Stimulated activated CD8-positive, alpha-beta memory T cell treated with anti-CD3 and anti-CD28 coated beads, Interleukin-4, amount 100 ng/mL, for 1 hour (primary cell): ENCODE results near the gene WASF3.

Source experiments
- DNase-seq, 2 donors: peaks; one replicate each; pipeline ENCODE4 v3.0.0-alpha.2; 2020; ENCODE audit warnings: low read depth in 2 of 2, low spot score in 1 of 2

Gene WASF3, protein sequence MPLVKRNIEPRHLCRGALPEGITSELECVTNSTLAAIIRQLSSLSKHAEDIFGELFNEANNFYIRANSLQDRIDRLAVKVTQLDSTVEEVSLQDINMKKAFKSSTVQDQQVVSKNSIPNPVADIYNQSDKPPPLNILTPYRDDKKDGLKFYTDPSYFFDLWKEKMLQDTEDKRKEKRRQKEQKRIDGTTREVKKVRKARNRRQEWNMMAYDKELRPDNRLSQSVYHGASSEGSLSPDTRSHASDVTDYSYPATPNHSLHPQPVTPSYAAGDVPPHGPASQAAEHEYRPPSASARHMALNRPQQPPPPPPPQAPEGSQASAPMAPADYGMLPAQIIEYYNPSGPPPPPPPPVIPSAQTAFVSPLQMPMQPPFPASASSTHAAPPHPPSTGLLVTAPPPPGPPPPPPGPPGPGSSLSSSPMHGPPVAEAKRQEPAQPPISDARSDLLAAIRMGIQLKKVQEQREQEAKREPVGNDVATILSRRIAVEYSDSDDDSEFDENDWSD

DNA sequence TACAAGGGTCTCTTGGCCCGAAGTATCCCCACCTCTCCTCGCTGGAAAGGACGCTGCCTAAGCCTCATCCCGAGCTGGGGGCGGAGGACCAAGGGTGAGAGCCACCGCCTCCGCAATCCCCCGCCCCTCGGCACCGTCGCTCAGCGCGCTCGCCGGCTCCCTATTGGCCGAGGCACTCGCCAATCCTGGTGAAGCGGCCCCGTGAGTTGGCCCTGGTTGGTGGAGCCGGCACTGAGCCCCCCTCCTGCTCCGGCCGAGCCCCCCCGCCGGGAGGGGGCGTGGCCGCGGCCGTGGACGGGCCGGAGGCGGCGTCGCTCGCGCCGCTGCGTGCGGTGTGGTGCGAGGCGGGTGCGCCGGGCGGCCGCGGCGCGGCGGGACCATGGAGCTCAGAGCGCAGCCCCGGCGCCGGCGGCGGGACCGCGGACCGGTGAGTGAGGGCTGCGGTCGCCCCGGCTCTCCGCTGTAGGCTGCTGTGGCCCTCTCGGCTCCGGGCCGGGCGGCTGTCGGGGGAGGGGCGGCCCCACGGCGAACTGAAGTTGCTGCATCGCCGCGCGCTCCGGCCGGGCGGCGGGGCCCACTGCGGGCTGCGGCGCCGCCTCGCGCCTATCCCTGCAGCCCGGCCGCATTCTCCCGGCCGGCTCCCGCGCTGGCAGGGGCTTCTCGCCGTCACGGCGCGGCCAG is at the start of gene WASF3:
TSS of gene WASF3 (plus strand) at position 291 of the 681 bp plus-strand sequence. CDS start 84,588 bp downstream, outside the sequence.
- DNase-seq: no peak

DNA sequence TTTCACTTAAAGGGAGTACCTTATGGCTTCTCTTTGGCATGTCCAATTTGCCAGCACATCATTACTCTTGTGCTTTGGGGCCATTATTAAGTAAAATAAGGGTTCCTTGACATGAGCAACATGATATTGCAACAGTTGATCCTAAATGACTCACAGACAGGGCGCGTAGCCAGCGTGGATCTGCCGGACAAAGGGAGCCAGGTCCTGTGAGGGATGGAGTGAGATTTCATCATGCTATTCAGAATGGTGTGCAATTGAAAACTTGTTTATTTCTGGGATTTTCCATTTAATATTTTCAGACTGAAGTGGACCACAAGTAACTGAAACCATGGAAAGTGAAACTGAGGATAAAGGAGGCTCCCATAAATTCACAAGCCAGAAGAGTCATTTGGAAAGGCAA is 48.6 kb upstream of the WASF3 start:
- DNase-seq: no peak

DNA sequence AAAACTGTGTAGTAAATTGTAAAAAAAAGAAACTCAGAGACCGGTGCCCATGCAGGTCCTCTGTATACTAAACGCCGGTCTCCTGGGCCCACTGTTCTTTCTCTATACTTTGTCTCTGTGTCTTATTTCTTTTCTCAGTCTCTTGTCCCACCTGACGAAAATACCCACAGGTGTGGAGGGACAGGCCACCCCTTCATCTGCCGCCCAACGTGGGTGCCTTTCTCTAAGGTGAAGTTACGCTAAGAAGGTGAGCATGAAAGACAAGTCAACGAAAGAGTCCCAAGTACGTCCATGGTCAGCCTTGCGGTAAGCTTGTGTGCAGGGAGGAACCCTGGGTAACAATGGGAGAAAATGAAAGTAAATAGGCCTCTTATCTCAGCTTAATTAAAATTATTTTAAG is 48.0 kb upstream of the WASF3 start:
- DNase-seq: no peak

DNA sequence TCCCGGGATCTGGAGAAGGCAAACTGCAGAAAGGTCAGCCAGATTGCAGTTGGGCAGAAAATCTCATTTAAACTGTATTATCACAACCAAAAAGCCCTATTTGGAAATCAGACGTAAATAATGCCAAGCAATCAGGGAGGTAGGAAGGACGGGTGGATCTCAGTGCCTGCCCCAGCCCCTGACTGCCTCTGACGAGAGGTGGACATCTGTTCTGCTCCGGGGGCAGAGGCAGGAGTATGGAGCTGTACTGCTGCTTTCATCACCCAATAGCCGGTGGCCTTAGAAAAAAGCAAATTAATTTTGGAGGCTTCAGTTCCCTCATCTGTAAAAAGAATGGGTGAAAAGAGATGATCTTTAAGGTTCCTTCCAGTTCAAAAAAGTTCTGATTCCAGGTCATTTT is 43.6 kb upstream of the WASF3 start:
- no peak for DNase-seq

DNA sequence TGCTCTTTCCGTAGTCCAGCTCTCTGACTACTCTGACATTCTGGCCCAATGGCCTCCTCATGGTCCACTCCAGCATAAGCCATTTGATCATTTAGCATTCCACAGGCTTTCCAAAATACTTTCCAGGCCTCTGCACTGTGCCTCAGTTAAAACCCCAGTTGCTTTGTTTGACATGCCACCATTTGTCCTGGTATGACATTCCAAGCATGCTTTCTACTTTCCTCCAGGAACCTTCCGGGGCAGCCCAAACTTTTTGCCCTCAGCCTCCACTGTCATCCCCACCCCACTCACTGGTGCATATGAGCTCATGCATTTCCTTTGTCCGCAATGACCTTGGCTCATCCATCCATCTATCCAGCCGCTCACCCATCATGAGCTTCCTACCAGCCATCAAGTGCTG is 41.8 kb upstream of the WASF3 start:
- no peak for DNase-seq

DNA sequence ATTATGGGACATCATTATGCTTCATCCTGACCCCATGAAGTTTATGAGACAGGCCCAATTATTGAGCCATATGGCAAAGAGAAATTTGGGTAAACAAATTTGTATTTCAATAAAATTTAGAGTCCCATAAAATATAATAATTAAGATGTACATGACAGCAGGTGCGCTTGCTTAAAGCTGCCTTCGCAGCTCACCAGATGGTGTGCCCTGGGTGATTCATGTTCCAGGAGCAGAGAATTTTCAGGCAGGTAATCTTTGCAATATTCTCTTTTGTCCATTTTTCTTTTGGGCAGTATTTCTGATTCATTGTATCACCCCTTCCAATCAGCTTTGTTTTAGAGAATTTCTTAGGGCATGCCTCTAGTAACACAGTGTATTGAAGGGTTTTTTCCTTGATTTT is 39.5 kb upstream of the WASF3 start:
- DNase-seq: no peak

DNA sequence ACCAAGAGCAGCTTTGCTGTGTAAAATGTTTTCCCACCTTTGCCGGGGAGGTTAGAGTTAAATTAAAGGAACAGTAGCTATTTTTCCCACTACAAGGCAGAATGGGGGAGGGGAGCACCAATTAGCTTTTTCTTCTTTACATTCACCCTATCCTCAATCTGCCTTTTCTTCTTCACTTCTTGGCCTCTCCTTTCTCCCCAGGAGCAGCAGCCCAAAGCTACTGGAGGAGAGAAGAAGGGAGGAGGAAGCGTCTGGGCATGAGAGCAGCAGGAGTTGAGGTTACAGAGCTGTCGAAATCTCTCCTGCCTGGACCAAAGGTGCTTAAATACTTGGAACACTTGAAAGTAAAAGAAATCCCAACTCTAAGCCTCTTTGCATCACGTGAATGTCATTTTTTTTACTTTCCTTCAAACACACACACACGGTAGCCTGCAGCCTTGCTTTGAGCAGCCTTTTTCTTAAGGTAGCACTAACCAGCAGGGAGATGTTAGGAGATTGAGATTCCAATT is 39.0 kb upstream of the WASF3 start:
- no peak for DNase-seq

DNA sequence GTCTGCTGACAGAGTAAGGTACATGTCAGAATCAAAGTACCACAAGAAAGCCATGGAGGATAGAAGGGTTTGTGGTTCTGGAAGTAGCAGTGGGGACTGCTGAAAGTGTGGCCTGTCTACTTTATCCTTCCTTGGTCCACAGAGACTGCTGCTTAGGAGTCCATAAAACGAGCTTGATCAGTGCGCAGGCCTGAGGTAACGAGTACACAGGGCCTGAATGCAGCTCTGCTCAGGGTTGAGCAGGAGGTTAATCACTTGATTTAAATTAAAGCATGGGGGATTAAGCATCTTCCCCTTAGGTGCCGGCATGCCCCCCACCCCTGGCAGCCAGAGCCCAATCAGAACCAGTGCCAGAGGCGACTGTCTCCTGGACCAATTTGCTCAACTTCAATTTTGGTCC is 34.9 kb upstream of the WASF3 start:
- DNase-seq: no peak

DNA sequence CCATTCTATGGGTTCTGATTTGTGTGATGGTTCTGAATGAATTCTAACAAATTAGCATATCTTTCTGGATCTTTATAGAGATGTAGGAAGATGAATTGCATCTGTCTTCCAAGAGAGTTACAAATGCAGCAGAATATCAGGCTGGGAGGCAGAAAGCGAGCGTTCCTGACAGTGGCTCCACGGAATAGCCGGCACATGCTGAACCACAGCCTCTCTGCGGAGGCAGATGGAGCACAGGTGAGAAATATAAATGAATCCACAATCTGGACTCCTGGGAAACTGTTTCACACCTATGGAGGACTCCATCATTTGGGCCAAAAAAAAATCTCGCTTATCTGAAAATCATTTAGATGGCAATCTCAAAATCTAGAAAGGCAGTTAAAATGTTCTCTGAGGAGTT is 34.5 kb upstream of the WASF3 start:
- DNase-seq: no peak

DNA sequence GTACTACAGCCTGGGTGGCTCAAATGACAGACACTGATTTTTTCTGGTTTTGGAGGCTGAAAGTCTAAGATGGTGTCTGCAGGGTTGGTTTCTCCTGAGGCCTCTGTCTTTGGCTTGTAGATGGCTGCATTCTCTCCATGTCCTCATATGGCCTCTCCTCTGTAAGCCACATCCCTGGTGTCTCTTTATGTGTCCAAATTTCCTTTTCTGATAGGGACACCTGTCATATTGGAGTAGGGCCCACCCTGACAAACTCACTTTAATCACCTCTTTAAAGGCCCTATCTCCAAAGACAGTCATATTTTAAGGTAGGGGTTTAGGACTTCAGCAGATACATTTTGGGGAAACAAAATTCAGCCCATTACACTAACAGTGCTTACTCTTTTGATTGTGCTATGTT is 32.0 kb upstream of the WASF3 start:
- no peak for DNase-seq

DNA sequence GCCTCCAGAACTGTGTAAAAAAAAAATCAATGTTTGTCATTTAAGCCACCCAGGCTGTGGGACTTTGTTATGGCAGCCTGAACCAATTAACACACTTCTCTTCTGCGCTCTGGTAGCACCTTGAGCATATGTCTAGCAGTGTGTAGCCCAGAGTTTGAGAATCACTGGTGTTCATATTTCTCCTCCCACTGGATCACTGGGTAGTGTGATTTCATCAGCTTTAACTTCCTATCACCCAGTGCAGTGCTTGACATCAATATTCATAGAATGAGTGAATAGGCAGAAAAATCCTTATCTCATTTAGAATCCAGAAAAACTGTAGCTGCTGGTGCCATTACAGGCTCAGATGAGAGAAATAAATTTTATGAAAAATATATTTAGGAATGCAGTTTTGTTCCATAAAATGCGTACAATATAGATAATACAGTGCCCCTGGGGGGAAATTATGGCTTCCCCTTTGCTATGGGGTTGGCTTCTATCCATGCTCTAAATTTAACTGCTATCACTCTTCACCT is 30.7 kb upstream of the WASF3 start:
- no peak for DNase-seq

DNA sequence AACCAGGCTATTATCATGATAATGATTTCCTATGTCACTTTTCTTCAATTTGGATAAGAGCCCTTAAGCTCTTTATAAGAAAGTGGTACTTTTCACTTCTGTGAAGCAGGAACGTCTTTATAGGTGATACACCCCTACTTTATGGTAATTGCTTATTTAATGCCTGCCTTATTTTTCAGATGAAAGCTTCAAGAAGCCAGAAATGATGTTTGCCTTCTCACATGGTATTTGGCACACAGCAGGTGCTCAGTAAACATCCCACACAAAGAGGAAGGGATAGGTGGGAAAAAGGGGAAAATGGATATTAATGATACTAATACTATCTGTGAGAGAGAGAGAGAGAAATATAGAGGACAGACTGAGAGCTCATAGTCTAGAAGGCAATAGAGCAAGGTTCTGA is 29.0 kb upstream of the WASF3 start:
- DNase-seq: no peak

DNA sequence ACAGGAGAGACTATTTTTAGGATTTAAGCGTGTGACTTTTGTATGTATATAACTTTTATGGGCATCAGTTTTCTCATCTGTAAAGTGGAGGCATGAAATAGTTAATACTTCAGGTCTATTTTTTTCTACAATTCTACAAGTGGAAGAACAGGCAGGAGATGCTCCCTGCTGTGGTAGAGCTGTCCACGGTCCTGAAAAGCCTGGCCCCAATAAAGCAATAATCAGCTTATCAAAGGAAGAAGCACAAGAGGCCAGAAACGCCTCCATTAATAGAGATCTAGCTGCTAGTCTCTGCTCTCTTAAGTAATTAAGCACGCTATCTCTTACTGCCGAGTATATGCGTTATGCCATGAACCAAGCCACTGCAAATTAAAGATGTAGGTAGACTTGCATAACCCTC is 28.0 kb upstream of the WASF3 start:
- no peak for DNase-seq

DNA sequence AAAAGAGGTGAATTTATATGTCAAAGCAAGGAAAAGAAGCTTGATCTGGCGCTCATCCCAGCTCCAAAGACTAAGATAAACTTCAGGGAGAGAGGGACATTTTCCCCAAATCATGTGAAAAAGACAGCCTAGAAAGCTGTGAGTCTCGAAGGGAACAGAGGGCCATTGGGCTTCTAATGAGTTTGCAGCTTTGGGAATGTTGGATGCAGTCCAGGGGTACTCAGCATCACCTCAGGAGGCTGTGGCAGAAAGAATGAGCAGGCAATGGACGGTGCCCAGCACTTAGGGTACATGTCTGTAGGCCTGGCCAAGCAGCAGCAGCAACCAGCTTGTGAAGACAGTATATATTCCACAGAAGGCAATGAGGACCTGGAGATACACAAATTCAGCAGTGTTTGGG is 25.7 kb upstream of the WASF3 start:
- no peak for DNase-seq

DNA sequence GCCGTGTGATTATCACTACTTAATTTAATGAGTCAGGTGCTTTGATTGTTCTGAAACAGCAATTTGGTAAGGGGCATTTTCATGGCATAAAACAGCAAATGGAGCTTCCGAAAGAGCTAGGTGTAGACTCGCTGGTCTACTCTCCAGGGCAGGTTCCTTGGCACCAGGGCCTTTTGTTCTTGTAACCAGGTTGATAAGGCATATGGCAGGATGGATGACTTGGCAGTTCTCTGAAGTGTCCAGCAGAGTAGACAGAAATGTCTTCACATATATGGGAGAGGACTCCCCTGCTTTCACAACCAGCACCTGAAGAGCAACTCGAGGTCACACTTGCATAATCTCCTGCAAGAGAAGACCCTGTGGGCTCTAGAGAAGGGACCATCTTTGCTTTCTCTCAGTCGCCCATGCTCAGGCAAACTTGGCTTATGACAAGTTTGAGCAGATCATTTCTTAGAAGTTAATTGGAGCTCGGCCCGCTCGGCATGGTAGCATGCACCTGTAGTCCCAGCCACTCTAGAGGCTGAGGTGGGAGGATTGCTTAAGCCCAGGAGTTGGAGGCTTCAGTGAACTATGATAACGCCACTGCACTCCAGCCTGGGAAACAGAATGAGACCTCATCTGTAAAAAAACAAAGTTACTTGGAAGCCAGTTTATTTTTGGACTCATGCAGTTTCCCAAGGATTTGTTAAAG is 23.3 kb upstream of the WASF3 start:
- no peak for DNase-seq

DNA sequence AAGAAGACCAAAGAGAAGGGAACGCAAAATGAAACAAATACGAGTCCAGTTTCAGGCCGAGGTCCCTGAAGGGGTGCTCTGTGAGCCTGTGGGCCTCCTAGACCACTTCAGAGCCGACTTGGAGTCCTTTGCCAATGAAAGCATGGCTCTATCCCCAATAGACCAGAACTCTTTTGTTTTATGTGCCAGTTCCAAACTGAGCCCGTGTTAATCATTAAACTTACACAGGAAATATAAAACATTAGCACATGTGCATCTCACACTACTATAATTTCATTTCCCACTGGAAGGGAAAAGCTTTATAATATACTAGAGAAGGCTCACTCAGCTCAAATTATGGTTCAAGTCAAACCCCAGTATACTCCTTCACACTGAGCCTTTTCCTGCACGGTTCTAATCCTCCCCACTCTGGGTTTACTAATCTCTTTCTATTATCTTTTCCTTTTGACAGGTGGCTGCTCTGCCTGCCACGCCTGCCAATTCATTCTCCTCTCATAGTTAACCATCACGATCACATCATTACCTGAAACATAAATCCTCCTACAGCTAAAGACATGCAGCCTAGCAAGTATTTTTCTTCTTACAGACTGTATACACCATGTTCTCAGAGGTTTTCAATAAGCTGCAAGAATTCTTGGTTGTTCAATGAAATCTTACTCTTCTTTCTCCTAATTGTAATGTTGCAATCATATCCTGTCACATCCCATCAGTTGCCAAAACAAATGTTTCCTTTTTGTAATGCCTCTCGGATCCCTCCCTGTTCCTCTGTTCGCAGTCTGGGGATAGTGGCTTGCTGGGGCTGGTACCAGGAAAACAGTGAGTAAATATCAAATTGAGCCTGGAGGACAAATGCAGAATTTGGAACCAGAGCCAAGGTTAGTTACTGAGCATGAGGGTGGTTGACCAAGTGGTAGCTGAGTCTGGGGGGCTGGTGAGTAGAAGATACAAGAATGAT is 18.8 kb upstream of the WASF3 start:
- DNase-seq: no peak

DNA sequence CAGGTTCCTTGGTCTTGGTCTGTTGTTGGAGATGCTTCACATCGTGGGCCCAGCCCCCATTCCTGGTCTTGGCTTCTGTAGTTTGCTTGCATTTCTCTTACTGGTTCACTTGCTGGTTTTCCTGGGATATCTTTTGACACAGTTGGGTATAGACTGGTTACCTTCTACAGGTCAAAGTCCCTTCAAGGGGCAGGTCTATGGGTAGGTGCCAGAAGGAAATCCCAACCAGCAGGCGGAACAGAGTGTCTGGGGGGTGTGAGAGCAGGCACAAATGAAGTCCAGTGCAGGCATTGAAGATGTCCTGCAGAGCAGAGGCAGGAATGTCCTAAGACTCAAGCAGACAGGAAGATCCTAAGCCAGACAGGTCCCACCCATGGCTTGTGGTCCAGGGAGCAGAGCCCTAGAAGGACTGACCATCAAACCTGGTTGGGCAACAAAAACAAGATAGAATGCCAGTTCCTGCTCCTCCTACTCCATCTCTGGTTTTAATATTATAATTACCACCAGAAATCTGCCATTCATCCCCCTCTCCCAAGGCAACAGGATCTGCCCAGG is 17.7 kb upstream of the WASF3 start:
- DNase-seq: no peak

DNA sequence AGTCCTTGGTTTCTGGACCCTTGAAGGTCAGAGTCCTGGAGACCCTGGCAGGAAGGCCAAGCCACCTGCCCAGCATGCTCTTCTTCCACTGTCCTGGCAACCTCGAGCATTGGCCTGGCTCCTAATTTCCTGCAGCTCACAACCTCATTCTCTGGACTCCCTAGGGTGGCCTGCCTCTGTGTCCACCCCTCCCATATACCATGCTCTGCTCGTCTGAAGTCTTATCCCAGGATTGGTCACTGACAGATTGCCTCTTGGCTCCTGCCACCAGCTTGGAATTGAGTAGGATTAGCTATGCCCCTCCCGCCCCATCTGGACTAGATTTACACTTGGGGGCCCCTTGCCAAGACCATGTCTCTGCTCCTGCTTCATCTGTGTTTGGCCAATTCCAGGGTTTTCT is 17.1 kb upstream of the WASF3 start:
- DNase-seq: no peak

DNA sequence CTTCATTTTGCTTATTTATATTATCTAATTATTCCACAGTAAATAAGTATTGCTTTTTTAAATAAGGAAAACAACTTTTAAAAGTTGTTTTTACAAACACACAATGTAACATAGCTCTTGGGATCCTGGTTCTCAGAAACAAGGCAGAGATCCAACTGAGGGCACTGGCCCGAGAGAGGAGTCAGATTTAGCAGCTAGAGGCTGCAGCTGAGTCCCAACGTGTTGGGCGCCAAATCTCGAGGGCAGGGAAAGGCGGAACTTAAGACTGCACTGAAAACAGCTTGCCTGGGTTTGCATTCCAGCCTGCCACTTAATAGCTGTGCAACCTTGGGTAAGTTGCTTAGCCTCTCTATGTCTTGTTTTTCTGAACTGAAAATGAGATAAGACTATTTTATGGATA is 16.4 kb upstream of the WASF3 start:
- no peak for DNase-seq
